Type B pancreatic cell (in vitro differentiated cells): ENCODE measurements around the gene CELF5. TPM values are rescaled to one million over a fixed set of nuclear protein-coding genes. Genes with fewer than 3 reads are reported as not detected.

ENCODE experiments used
- DNase-seq: peaks from one replicate; pipeline ENCODE4 v3.0.0; 2021; ENCODE audit warnings: mixed read lengths; ENCODE audit not compliant: unreplicated experiment; ENCODE audit errors: extremely low spot score
- H3K27ac Mint-ChIP-seq: 2 replicates; pipeline ENCODE4 v1.8.0; 2021; ENCODE audit warnings: mild to moderate bottlenecking, mixed read lengths
- H3K27me3 Mint-ChIP-seq: 2 replicates; pipeline ENCODE4 v1.8.0; 2021; ENCODE audit warnings: mixed read lengths
- H3K36me3 Mint-ChIP-seq: 2 replicates; pipeline ENCODE4 v1.8.0; 2021; ENCODE audit warnings: mixed read lengths
- H3K4me1 Mint-ChIP-seq: one replicate; pipeline ENCODE4 v1.8.0; 2021; ENCODE audit warnings: mixed read lengths; ENCODE audit not compliant: unreplicated experiment
- H3K4me3 Mint-ChIP-seq: 2 replicates; pipeline ENCODE4 v1.8.0; 2021; ENCODE audit warnings: mild to moderate bottlenecking, mixed read lengths
- H3K9me3 Mint-ChIP-seq: 2 replicates; pipeline ENCODE4 v1.8.0; 2021; ENCODE audit warnings: mixed read lengths
- total RNA-seq: library from RNA; stranded (reverse); gene quantifications from 2 replicates; pipeline ENCODE4 v1.2.1, GENCODE V29; 2021; ENCODE audit warnings: low replicate concordance
- TF ChIP-seq, protein P1 (sequence below): fragments of 200-600 bp; sonication (generic); conservative IDR thresholded peaks from 2 replicates; pipeline ENCODE4 v1.5.0; 2021; ENCODE audit warnings: antibody characterized with exemption, mild to moderate bottlenecking

Gene CELF5
- total RNA-seq, 1 donor from 2014 or later: 2.6 TPM

DNA sequence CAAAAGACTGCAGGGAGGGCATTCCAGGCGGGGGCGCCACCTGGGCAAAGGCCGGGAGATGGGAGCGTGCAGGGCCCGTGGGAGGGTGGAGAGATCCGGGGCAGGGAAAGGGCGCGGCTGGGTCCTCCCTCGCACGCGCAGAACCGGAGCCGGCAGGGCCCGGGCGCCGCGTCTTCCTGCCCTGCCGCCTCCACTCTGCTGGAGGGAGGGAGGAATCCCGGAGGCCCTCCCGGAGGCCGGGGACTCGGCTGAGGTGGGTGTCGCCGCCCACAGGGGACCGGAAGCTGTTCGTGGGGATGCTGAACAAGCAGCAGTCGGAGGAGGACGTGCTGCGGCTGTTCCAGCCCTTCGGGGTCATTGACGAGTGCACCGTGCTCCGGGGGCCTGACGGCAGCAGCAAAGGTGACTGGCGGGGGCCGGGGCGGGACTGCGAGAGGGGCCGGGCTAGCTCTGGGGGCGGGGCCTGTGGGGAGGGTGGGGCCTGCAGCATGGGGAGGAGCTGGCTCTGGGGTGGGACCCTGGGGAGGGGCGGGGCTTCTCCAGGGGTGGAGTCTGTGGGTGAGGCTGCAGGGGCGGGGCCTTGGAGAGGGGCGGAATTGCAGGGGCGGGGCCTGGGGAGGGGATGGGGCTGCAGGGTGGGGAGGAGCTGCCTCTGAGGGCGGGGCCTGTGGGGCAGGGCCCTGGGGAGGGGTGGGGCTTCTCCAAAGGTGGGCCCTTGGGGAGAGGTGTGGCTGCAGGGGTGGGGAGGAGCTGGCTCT lies 51.3 kb downstream of the CELF5 start:
- Mint-ChIP-seq H3K27me3 (peaks cover 63% of the 10 kb centered on the region), H3K4me1 (peaks cover 5% of the 10 kb centered on the region), H3K27ac (no peak overlapping the region), H3K36me3 (no peaks in the 10 kb centered on the region), H3K4me3 (peak overlapping the region; percentile 83), H3K9me3 (no peaks in the 10 kb centered on the region)
- DNase-seq: peak; percentile 81
- TF ChIP-seq, protein P1, sequence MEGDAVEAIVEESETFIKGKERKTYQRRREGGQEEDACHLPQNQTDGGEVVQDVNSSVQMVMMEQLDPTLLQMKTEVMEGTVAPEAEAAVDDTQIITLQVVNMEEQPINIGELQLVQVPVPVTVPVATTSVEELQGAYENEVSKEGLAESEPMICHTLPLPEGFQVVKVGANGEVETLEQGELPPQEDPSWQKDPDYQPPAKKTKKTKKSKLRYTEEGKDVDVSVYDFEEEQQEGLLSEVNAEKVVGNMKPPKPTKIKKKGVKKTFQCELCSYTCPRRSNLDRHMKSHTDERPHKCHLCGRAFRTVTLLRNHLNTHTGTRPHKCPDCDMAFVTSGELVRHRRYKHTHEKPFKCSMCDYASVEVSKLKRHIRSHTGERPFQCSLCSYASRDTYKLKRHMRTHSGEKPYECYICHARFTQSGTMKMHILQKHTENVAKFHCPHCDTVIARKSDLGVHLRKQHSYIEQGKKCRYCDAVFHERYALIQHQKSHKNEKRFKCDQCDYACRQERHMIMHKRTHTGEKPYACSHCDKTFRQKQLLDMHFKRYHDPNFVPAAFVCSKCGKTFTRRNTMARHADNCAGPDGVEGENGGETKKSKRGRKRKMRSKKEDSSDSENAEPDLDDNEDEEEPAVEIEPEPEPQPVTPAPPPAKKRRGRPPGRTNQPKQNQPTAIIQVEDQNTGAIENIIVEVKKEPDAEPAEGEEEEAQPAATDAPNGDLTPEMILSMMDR: peak; percentile 22

DNA sequence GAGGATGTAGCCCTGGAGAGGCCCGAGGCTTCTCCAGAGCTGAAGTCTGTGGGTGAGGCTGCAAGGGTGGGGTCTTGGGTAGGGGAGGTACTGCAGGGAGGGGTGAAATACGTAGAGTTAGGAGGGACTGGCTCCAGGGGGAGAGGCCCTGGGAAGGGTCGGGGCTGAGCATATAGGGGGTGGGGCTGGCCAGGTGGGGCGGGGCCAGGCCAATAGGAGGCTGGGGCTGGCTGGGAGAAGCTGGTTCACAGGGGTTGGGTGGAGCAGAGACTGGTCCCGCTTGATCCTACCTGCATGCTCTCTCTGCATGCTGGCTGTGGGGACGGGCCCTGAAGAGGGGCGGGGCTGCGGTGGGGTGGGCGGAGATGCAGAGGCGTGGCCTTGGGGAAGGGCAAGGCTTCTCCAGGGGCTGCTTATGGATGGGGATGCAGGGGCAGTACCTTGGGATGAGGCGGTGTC lies 51.9 kb downstream of the CELF5 start:
- TF ChIP-seq, protein P1: no peak
- Mint-ChIP-seq H3K9me3 (no peaks in the 10 kb centered on the region), H3K27me3 (peaks cover 63% of the 10 kb centered on the region), H3K36me3 (no peaks in the 10 kb centered on the region), H3K27ac (no peak overlapping the region), H3K4me3 (peak overlapping the region; percentile 54), H3K4me1 (peaks cover 5% of the 10 kb centered on the region)
- DNase-seq: no peak

GRCh38 chr19:3277649-3278048 lies 53.2 kb downstream of the CELF5 start:
- Mint-ChIP-seq H3K27ac (peak overlapping the region; percentile 76), H3K4me1 (peaks cover 5% of the 10 kb centered on the region), H3K36me3 (no peaks in the 10 kb centered on the region), H3K4me3 (no peak overlapping the region), H3K9me3 (no peaks in the 10 kb centered on the region), H3K27me3 (peaks cover 58% of the 10 kb centered on the region)
- TF ChIP-seq, protein P1: no peak
- no peak for DNase-seq

DNA sequence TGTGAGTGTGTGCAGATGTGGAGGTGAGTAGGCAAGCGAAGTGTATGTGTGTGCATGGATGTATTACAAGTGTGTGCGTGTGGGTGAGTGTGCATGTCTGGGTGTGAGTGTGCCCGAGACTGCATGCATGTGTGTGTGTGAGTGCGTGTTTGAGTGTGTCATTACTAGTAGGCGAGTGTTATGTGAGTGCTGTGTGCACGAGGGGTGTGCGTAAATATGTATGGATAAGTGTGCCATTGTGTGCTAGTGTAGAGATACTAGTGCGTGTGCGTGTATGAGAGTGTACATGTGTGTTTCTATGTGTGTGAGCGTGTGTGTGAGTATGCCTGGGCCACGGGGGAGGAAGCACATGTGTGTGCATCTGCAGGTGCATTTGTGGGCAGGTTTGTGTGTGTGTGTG lies 53.8 kb downstream of the CELF5 start:
- Mint-ChIP-seq H3K36me3 (no peaks in the 10 kb centered on the region), H3K4me1 (peaks cover 5% of the 10 kb centered on the region), H3K9me3 (no peaks in the 10 kb centered on the region), H3K27ac (no peak overlapping the region), H3K4me3 (no peak overlapping the region), H3K27me3 (peaks cover 53% of the 10 kb centered on the region)
- DNase-seq: no peak
- TF ChIP-seq, protein P1: no peak

DNA sequence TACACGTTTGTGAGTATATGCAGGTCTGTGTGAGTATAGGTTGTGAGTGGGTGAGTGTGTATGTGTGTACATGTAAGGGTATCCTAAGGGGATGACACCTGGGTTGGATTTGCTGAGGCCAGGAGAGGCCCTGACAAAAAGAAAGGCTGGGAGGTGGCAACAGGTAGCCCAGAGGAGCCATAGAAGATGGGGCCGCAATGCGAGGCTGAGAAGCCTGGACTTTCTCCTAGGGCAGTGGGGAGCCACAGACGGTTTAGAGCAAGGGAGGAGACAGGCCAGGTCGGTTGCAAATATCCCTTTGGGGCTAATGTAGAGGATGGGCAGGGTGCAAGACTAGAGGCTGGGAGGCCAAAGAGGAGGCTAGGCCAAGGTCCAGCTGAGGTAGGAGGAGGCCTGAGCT lies 54.3 kb downstream of the CELF5 start:
- no peak overlapping the region for H3K27ac Mint-ChIP-seq
- H3K27me3 Mint-ChIP-seq: peaks cover 49% of the 10 kb centered on the region
- TF ChIP-seq, protein P1: no peak
- peaks cover 5% of the 10 kb centered on the region for H3K4me1 Mint-ChIP-seq
- H3K9me3 Mint-ChIP-seq: no peaks in the 10 kb centered on the region
- no peak overlapping the region for H3K4me3 Mint-ChIP-seq
- H3K36me3 Mint-ChIP-seq: no peaks in the 10 kb centered on the region
- no peak for DNase-seq
